GM12801 (cell line): ENCODE measurements around the gene VTA1.

ENCODE experiments used
- CTCF ChIP-seq: IDR thresholded peaks from one replicate; pipeline ENCODE4 v1.5.1; 2011; ENCODE audit warnings: control low read depth; ENCODE audit not compliant: insufficient read length; ENCODE audit errors: extremely low read depth

VTA1 gene

GRCh38 chr6:142266060-142266459 is 119.0 kb downstream of the VTA1 start:
- TF ChIP-seq CTCF = no peak

DNA sequence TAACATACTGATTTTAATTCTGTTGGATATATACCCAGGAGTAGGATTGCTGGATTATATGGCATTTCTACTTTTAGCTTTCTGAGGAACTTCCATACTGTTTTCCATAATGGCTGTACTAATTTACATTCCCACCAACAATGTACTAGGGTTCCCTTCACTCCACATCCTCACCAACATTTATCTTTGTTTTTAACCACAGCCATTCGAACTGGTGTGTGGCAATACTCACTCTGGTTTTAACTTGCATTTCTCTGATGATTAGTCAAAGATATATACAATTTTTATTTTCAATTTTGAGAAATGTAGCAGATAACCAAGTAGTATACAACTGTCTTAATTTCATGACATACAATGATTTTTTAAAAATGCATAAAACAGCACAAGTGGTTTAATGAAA is 124.4 kb downstream of the VTA1 start:
- TF ChIP-seq CTCF = no peak
